Measurements from ENCODE around the gene CENPT. TPM values are rescaled to one million over a fixed set of nuclear protein-coding genes. Genes with fewer than 3 reads are reported as not detected.

The CENPT gene
- total and polyA plus RNA-seq, 2 donors (not counting 3 experiments of a cell fraction or from before 2014, with no cell fraction given), result 60.3 to 61.3 TPM

DNA sequence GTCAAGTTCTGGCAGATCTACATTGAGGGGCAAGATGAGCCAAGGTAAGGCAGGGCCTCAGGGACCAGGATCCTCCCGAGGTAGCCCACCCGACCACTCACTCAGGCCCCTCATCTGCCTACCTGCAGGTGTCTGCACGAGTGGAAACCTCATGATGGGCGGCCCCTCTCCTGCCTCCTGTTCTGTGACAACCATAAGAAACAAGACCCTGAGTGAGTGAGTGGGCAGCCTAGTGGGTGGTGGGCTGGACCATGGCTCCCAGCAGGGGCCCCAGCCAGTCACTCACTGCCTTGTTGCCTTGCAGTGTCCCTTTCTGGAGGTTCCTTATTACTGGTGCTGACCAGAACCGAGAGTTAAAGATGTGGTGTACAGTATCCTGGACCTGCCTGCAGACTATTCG is 30.7 kb upstream of the CENPT start:
- Histone ChIP-seq H3K79me2 (ENCODE audit: control insufficient read depth, insufficient read depth, low read length) (peaks cover 32% of the 10 kb centered on the region), H4K20me1 (replicated peaks; ENCODE audit: control insufficient read depth, extremely low read depth, insufficient read depth, low read length) (no peaks in the 10 kb centered on the region), H3K27me3 (ENCODE audit: control insufficient read depth in 2 of 2, insufficient read depth in 2 of 2, low read length in 2 of 2) (no peaks in the 10 kb centered on the region), H3K4me1 (ENCODE audit: control insufficient read depth, extremely low read depth, insufficient read depth, low read length) (peaks cover 11% of the 10 kb centered on the region), H3K36me3 (ENCODE audit: control insufficient read depth in 2 of 2, extremely low read depth in 1 of 2, insufficient read depth in 2 of 2, low read length in 2 of 2) (peaks cover 19 to 73% of the 10 kb centered on the region in 2 experiments), H3K9me3 (replicated peaks; ENCODE audit: control insufficient read depth, insufficient read depth, low read length) (no peaks in the 10 kb centered on the region), H2AFZ (ENCODE audit: low read depth, low read length) (no peak overlapping the region), H3K27ac (ENCODE audit: insufficient read depth, low read depth, low read length) (no peak overlapping the region), H3K4me3 (replicated peaks in 1 of 3; ENCODE audit: insufficient read depth in 1 of 3, low read depth in 1 of 3, low read length in 3 of 3) (no peak overlapping the region), H3K4me2 (ENCODE audit: insufficient read depth, low read length) (no peak overlapping the region), H3K9ac (replicated peaks; ENCODE audit: extremely low read depth, insufficient read depth, low read length) (no peak overlapping the region), H3K9me1 (replicated peaks; ENCODE audit: control insufficient read depth, extremely low read depth, insufficient read depth, low read length) (no peaks in the 10 kb centered on the region)
- CTCF ChIA-PET, result no interaction called here
- BruUV-seq (replicated peaks), result no TSS peak
- POLR2A ChIA-PET, result interaction anchor here (1.2 kb wide), 1 partner anchor 32 kb away, joined by 4 read pairs; the partner anchor contains the start of gene NUTF2
- dilution Hi-C loops (cut with MboI; ENCODE audit: extremely low pct_ligation_motif_present, low sequenced_read_pairs) (no loop called here), intact Hi-C loops (cut with micrococcal nuclease) (no loop called here)
- FAIRE-seq (no peak), DNase-seq (ENCODE audit: low read depth, low spot score) (no peak)
- TF ChIP-seq POLR2A (IDR thresholded peaks at IDR 0.05; ENCODE audit: low read depth, low read length) (no peak), GATA2 (IDR thresholded peaks at IDR 0.05; ENCODE audit: insufficient read depth, insufficient read length, low read depth, low read length) (no peak), CTCF (IDR thresholded peaks at IDR 0.05; ENCODE audit: extremely low read depth in 1 of 2, insufficient read depth in 1 of 2, low read depth in 1 of 2, low read length in 2 of 2) (no peak), POLR2AphosphoS5 (IDR thresholded peaks at IDR 0.05; ENCODE audit: insufficient read depth, low read depth, low read length) (no peak), MYC (IDR thresholded peaks at IDR 0.05; ENCODE audit: low read depth, low read length) (no peak), EZH2 (IDR thresholded peaks at IDR 0.05; ENCODE audit: borderline replicate concordance, low read depth, low read length, severe bottlenecking) (no peak), FOS (IDR thresholded peaks at IDR 0.05; ENCODE audit: borderline replicate concordance, insufficient read depth, low read length) (no peak)
- TF ChIP-seq, protein P1, sequence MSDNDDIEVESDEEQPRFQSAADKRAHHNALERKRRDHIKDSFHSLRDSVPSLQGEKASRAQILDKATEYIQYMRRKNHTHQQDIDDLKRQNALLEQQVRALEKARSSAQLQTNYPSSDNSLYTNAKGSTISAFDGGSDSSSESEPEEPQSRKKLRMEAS (IDR thresholded peaks at IDR 0.05; ENCODE audit: insufficient read depth, insufficient read length), result no peak
